Stimulated activated CD8-positive, alpha-beta memory T cell treated with anti-CD3 and anti-CD28 coated beads, Interleukin-7, amount 100 ng/mL, for 1 hour (primary cell): Measurements from ENCODE around the gene CTNNA2.

Experiments
- DNase-seq, 2 donors: peaks; one replicate each; pipeline ENCODE4 v3.0.0-alpha.2; 2020; ENCODE audit warnings: low read depth in 2 of 2

Gene CTNNA2

GRCh38 chr2:80473069-80473468 lies 960.2 kb downstream of the CTNNA2 start:
- DNase-seq: no peak

- DNase-seq: no peak
These were observed 960.9 kb downstream of the CTNNA2 start for GRCh38 chr2:80473796-80474195.

GRCh38 chr2:80475970-80476369 lies 963.1 kb downstream of the CTNNA2 start:
- DNase-seq: no peak

GRCh38 chr2:80476535-80477117 lies 963.8 kb downstream of the CTNNA2 start:
- DNase-seq: no peak

GRCh38 chr2:80482276-80482675 lies 969.4 kb downstream of the CTNNA2 start:
- no peak for DNase-seq

GRCh38 chr2:80489717-80490116 lies 976.9 kb downstream of the CTNNA2 start:
- no peak for DNase-seq

GRCh38 chr2:80490964-80491363 lies 978.1 kb downstream of the CTNNA2 start:
- DNase-seq: no peak

GRCh38 chr2:80496346-80496745 lies 983.5 kb downstream of the CTNNA2 start:
- no peak for DNase-seq

- no peak for DNase-seq
These were observed 983.9 kb downstream of the CTNNA2 start for GRCh38 chr2:80496775-80497174.

GRCh38 chr2:80499095-80499494 lies 986.2 kb downstream of the CTNNA2 start:
- no peak for DNase-seq

GRCh38 chr2:80501874-80502624 lies 989.2 kb downstream of the CTNNA2 start:
- no peak for DNase-seq

- no peak for DNase-seq
These were observed 993.7 kb downstream of the CTNNA2 start for GRCh38 chr2:80506563-80506962.

GRCh38 chr2:80510716-80511115 lies 997.9 kb downstream of the CTNNA2 start:
- DNase-seq: no peak

- no peak for DNase-seq
These were observed 1003.1 kb downstream of the CTNNA2 start for GRCh38 chr2:80515964-80516363.

GRCh38 chr2:80517316-80517715 lies 1004.5 kb downstream of the CTNNA2 start:
- no peak for DNase-seq

GRCh38 chr2:80519121-80519643 lies 1006.3 kb downstream of the CTNNA2 start:
- no peak for DNase-seq

GRCh38 chr2:80519699-80520291 lies 1006.9 kb downstream of the CTNNA2 start:
- no peak for DNase-seq

GRCh38 chr2:80525152-80525551 lies 1012.3 kb downstream of the CTNNA2 start:
- no peak for DNase-seq

GRCh38 chr2:80527119-80527518 lies 1014.3 kb downstream of the CTNNA2 start:
- DNase-seq: no peak

- no peak for DNase-seq
These were observed 1016.8 kb downstream of the CTNNA2 start for GRCh38 chr2:80529466-80530165.

- no peak for DNase-seq
These were observed 1017.7 kb downstream of the CTNNA2 start for GRCh38 chr2:80530442-80531064.

- DNase-seq: no peak
These were observed 1018.5 kb downstream of the CTNNA2 start for GRCh38 chr2:80531319-80531718.
